ENCODE measurements around the gene HECW1.

The HECW1 gene

DNA sequence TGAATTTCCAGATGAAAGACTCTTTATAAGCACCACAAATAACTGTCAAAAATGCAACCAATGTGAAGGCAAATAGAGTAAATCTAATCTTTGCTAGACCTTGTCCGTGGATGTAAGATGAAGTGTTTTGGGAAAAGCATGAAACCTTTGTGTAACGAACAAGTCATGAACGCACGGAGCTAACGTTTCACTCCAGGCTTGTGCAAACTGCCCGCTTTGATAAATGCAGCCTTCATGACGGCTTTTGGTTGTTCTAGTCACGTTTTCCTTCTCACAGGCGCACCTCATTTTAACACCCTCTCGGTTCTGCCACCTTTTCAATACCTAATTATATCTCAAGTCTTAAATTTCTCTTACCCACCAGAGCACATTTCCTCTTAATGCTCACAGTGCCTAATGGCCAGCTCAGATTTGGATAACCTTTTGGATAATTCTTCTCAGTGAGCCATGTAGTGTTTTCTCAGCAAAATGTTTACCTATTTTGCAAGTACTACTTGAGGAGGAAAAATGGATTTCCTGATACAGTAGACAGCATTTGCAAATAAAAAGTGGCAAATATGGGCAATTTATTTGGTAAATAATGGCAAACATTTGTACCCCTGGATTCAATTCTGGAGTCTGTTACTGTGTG, 63.2 kb downstream of the HECW1 start:
- ChIA-PET CTCF (interaction anchor here (1.2 kb wide), 1 partner anchor 23 kb away, joined by 3 read pairs; no protein-coding TSS in a partner anchor), POLR2A (no interaction called here)
- no peak overlapping the region for H3K27ac ChIP-seq (ENCODE audit: extremely low read depth, low read depth, low read length)

DNA sequence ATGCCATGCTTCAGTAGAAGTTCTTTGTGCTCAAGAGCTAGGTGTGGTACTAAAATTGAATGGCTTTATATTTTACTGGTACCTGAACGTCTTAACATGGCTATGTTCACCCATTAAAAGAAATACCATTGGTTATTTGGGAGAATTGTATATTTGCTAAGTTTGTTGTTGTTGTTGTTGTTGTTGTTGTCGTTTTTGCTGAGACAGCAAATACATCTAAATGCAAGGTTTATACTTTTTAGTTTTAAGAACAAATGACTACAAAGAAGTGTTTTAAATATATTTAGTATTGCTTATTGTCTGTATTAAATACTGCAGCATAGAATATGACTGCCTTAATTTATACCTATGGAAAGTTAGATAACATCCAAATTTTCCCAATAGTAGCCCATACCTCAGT, 66.9 kb downstream of the HECW1 start:
- TF ChIP-seq ZSCAN30 (tag by site-specific recombination; IDR thresholded peaks at IDR 0.05), result no peak
- no peak for TF ChIP-seq ZNF792 (tag by site-specific recombination; IDR thresholded peaks at IDR 0.05)
- TF ChIP-seq, protein P1, sequence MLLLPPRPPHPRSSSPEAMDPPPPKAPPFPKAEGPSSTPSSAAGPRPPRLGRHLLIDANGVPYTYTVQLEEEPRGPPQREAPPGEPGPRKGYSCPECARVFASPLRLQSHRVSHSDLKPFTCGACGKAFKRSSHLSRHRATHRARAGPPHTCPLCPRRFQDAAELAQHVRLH (tag by site-specific recombination; IDR thresholded peaks at IDR 0.05), result no peak
- no peak for TF ChIP-seq ZNF48 (tag by site-specific recombination; IDR thresholded peaks at IDR 0.05)
- no peak for TF ChIP-seq SETDB1 (IDR thresholded peaks at IDR 0.05; ENCODE audit: insufficient read length, low read length)
- POLR2A ChIA-PET, result no interaction called here
- Histone ChIP-seq H3K4me1 (ENCODE audit: control insufficient read depth, insufficient read depth, low read length) (no peaks in the 10 kb centered on the region), H3K9me3 (ENCODE audit: control insufficient read depth, insufficient read depth, low read depth, low read length) (no peaks in the 10 kb centered on the region), H3K27ac (ENCODE audit: extremely low read depth, low read depth, low read length) (no peak overlapping the region), H3K4me3 (ENCODE audit: low read depth, low read length) (no peak overlapping the region), H3K36me3 (ENCODE audit: control insufficient read depth in 2 of 2, insufficient read depth in 1 of 2, low read length in 2 of 2) (no peaks in the 10 kb centered on the region)
- CTCF ChIA-PET, result interaction anchor here (0.6 kb wide), 1 partner anchor 277 kb away, joined by 3 read pairs; no protein-coding TSS in a partner anchor

More for the DNA sequence above, 63.2 kb downstream of the HECW1 start:
- Histone ChIP-seq H3K9me3 (ENCODE audit: control insufficient read depth, insufficient read depth, low read depth, low read length) (no peaks in the 10 kb centered on the region), H3K4me1 (ENCODE audit: control insufficient read depth, insufficient read depth, low read length) (no peaks in the 10 kb centered on the region), H3K4me3 (ENCODE audit: low read depth, low read length) (no peak overlapping the region), H3K36me3 (ENCODE audit: control insufficient read depth in 2 of 2, insufficient read depth in 1 of 2, low read length in 2 of 2) (no peaks in the 10 kb centered on the region)
- TF ChIP-seq ZBTB10 (tag by site-specific recombination; IDR thresholded peaks at IDR 0.05), result no peak
- TF ChIP-seq ZNF391 (tag by site-specific recombination; IDR thresholded peaks at IDR 0.05; ENCODE audit: borderline replicate concordance, low read depth), result no peak

DNA sequence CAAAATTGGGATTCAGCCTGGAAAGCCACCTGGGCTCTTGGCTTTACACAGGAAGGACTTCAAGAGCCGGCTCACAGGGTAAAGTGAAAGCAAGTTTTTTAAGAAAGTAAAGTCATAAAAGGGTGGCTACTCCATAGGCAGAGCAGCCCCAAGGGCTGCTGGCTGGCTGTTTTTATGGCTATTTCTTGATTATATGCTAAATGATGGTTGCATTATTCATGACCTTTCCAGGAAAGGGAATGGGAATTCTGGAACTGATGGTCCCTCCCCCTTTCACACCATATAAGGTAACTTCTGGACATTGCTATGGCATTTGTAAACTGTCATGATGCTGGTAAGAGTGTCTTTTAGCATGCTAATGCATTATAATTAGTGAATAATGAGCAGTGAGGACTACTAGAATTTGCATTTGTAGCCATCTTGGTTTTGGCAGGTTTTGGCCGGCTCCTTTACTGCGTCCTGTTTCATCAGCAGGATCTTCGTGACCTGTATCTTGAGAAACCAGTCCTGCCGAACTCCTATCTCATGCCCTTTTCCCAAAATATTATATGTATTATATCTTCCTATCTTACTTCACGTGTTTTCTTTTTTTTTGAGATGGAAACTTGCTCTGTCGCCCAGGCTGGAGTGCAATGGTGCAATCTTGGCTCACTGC, 80.5 kb downstream of the HECW1 start:
- CTCF ChIA-PET, result no interaction called here
- TF ChIP-seq GFI1B (tag by site-specific recombination; IDR thresholded peaks at IDR 0.05) (no peak), ZNF311 (tag by site-specific recombination; IDR thresholded peaks at IDR 0.05; ENCODE audit: borderline replicate concordance) (no peak), ZNF707 (tag by site-specific recombination; IDR thresholded peaks at IDR 0.05) (no peak), ZNF76 (tag by site-specific recombination; IDR thresholded peaks at IDR 0.05; ENCODE audit: borderline replicate concordance, low read depth) (no peak), ZNF510 (tag by site-specific recombination; IDR thresholded peaks at IDR 0.05; ENCODE audit: insufficient replicate concordance) (no peak), ZNF596 (tag by site-specific recombination; IDR thresholded peaks at IDR 0.05) (no peak), ZNF585B (tag by site-specific recombination; IDR thresholded peaks at IDR 0.05) (no peak), ZNF239 (tag by site-specific recombination; IDR thresholded peaks at IDR 0.05) (no peak), ZNF548 (tag by site-specific recombination; IDR thresholded peaks at IDR 0.05) (no peak), ZNF660 (tag by site-specific recombination; IDR thresholded peaks at IDR 0.05) (no peak), SETDB1 (IDR thresholded peaks at IDR 0.05; ENCODE audit: insufficient read length, low read length) (no peak), ZNF626 (tag by site-specific recombination; IDR thresholded peaks at IDR 0.05) (no peak), ZNF274 (IDR thresholded peaks at IDR 0.05; ENCODE audit: low read length) (no peak), ZNF274 (tag by site-specific recombination; IDR thresholded peaks at IDR 0.05; ENCODE audit: borderline replicate concordance) (no peak), RBAK (tag by site-specific recombination; IDR thresholded peaks at IDR 0.05) (no peak), KLF10 (tag by site-specific recombination; IDR thresholded peaks at IDR 0.05) (no peak), ZNF768 (tag by site-specific recombination; IDR thresholded peaks at IDR 0.05) (no peak), ZBTB21 (tag by site-specific recombination; IDR thresholded peaks at IDR 0.05) (no peak), ZNF600 (tag by site-specific recombination; IDR thresholded peaks at IDR 0.05) (no peak), MZF1 (tag by site-specific recombination; IDR thresholded peaks at IDR 0.05; ENCODE audit: borderline replicate concordance) (no peak)
- TF ChIP-seq, protein P2, sequence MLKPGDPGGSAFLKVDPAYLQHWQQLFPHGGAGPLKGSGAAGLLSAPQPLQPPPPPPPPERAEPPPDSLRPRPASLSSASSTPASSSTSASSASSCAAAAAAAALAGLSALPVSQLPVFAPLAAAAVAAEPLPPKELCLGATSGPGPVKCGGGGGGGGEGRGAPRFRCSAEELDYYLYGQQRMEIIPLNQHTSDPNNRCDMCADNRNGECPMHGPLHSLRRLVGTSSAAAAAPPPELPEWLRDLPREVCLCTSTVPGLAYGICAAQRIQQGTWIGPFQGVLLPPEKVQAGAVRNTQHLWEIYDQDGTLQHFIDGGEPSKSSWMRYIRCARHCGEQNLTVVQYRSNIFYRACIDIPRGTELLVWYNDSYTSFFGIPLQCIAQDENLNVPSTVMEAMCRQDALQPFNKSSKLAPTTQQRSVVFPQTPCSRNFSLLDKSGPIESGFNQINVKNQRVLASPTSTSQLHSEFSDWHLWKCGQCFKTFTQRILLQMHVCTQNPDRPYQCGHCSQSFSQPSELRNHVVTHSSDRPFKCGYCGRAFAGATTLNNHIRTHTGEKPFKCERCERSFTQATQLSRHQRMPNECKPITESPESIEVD (tag by site-specific recombination; IDR thresholded peaks at IDR 0.05), result no peak
- no peaks in the 10 kb centered on the region for H3K36me3 ChIP-seq (ENCODE audit: control insufficient read depth in 2 of 2, insufficient read depth in 1 of 2, low read length in 2 of 2)
- H3K4me1 ChIP-seq (ENCODE audit: control insufficient read depth, insufficient read depth, low read length), result no peaks in the 10 kb centered on the region
- no peak overlapping the region for H3K4me3 ChIP-seq (ENCODE audit: low read depth, low read length)
- POLR2A ChIA-PET, result interaction anchor here (0.6 kb wide), 1 partner anchor 651 kb away, joined by 3 read pairs; no protein-coding TSS in a partner anchor
- H3K9me3 ChIP-seq (ENCODE audit: control insufficient read depth, insufficient read depth, low read depth, low read length), result no peaks in the 10 kb centered on the region
- no peak overlapping the region for H3K27ac ChIP-seq (ENCODE audit: extremely low read depth, low read depth, low read length)
